Effector CD4-positive, alpha-beta T cell (primary cell): ENCODE data around the gene PYGL.
A peak's percentile ranks its signal among the peaks of the same experiment; 100 is the strongest.

ENCODE experiments used
- DNase-seq: peaks from one replicate; pipeline ENCODE4 v3.0.0-alpha.2; 2020

The PYGL gene

DNA sequence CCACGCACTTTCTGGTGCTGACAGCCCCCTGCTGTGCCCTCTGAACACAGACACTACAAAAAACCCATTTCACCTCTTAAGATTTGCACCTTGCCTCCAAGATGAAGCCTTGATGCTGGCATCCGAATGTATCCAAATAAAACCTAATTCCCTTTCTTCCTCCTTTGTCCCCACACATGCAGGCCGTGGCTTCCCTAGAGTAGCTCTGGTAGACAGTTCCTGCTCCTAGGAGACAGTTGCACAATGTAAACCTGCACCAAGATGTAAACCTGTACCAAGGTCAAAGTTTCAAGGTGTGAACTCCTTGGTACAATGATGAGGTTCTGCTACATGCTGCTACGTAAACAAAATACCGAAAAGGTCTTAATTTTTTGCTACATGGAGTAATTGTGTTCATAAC is 73.1 kb downstream of the PYGL start:
- DNase-seq = no peak

DNA sequence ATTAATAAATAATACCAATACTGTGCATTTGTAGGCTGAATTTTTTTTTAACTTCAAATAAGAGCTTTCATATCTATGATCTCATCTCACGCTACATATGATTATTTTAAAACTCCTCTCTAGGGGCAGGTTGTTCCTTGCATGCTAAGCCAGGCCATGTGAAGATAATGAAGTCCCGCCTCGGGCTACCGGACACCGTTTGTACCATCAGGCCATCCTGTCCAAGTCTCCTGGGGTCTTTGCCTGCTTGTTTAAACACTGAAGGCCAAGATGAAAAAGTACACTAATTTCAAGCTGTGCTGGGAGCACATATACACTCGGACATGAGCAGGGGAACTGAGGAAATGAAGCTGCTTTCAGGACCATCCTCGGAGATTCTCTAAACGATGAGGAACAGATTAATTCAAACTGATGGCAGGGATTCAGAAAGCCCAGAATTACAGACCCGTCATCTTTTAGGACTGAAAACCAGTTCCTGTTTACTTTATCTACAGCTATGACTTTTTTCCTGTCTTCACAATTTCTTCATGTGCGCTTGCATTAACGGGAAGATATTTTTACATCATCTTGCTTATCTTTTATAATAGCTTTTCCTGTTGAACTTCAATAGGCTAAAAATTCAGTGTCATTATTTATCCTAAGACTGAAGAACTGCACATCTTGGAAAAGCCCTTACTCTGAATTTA is 78.7 kb downstream of the PYGL start:
- no peak for DNase-seq

DNA sequence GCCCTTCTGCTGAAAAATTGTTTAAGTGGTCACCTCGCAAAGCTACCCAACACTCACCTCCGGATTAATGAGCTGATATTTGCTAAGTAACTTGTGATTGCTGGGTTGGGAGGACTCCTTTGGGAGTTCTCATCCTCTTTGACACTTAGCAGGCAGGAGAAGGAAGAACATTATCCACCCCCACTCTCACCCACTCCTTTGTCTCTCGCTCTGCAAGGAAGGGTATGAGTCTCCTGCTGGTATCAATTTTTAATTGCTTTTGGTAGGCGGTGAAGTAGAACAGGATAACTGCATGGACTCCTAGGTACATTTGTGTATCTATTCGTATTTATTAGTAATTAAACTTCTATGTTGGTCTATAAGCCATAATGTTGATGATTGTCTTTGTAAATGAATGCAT is 79.3 kb downstream of the PYGL start:
- DNase-seq = no peak

DNA sequence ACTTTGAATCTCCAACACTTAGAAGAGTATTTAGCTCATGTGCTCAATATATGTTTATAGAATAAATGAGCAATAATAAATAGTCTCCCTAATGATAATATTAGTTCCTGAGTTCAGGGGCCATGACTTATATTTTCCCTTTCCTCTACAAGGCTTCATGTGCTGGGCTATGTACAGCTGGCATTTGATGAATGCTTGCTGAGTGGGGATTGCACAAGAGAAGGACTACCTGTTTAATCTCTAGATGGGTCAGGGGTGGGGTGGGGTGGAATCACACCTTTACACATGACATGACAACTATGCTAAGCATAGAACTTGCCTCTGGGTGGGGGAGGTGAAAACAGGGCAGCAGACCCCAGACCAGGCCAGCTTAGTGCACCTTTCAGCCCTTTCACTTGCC is 80.0 kb downstream of the PYGL start:
- DNase-seq = no peak

DNA sequence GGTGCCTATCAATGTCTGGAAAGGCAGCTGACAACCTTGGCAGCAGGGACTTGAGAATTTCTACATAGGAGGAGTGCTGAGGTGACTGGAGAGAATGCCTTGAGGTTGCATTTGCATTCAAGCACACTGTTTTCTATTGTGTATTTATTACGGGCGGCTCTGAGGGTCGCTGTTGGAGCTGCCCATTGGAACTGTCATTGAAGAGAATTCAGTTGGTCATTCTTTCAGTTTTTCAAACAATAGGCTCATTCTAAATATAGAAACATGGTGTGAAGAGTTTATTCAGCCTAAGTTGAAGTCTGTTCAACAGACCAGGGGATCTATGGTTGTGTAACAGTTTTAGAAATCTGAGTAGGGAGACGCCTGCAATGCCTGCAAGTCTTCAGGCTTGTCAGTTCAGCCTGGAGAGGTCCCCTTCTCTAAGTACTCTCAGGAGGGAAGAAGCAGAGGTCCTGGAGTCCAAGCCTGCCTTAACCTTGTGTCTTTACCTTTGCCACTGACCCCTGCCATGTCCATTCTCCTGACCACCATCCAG is 82.2 kb downstream of the PYGL start:
- DNase-seq = no peak

DNA sequence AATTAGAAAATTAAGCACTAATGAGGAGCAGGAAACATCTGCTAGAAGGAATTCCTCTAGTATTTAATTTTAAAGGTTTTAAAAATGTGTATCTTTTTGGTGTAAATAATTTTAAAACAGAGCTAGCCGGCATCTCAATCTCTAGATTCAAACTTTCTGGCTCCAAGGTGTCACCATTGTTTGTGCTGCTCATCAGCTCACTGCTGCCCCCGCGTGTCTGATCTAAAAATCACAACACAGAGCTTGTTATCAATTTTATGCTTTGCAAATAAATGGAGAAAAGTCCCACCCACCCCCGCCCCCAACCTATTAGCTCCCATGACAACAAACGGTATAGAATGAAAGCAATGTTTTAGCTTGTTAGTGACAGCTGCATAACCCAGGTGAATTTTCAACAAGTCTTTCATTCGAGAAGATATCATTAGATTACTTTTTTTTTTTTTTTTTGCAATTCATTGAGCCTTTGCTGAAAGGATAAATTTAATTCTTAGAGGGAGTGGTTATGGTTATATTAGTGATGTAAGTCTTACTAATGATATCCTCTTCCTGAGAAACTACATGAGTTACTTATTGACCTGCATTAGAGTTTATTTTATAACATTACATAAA is 83.7 kb downstream of the PYGL start:
- peak; percentile 85 for DNase-seq

DNA sequence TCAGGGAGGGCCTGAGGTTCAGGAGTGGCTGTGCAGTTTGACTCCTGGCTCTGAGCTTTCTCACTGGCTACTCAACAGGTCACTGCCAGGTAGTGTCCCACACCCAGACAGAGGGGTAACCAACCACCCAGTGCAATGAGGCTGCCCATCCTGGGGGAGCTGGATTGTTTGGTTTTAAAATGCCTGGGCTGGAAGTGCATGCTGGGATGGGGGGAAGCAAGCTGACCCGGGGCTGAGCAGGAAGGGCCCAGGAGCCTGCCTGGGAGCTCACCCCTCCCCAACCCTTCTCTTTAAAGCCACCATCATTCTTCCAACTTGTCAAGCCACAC is 85.0 kb downstream of the PYGL start:
- no peak for DNase-seq

DNA sequence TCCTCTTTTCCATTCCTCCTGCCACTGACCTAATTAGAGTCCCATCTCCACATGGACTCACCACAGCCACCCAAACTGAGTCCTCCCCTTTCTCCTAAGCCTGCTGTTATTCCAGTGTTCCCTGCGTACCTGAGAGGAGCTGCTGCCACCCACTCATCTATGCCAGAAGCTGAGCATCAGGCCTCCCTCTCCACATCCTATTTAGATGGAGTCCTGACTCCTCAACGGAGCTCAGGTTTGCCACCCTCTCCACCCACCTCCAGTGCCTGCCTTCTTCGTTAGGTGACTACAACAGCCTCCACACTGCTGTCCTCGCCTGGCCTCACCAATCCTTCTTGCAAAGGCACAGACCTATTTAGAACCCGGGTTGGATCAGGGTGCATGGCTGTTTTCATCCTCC is 87.6 kb downstream of the PYGL start:
- DNase-seq = no peak

DNA sequence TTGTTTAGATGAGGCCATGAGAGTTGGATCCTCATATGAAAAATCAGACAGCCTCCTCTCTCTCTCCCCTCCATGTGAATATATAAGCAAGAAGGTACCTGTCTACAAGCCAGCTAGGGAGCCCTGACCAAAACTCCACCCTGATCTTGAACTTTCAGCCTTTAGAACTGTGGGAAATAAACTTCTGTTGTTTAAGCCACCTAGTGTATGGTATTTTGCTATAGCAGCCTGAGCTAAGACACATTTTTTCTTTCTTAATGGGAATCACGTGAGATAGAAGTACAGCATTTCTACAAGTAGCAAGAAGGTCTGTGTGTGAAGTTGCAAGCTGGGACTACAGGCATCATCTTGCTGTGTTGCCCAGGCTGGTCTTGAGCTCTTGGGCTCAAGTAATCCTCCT is 88.7 kb downstream of the PYGL start:
- no peak for DNase-seq
